GM19238 (cell line): ENCODE measurements around the gene ATG16L2.
"Not testable (repeated sequence)": the region's sequence is repeated elsewhere in the genome, so short reads cannot be mapped to it uniquely, and the experiment has no call there.

Experiments used
- DNase-seq: peaks from one replicate; pipeline ENCODE4 v3.0.0; 2011; ENCODE audit warnings: low spot score; ENCODE audit not compliant: insufficient read length

Gene ATG16L2

DNA sequence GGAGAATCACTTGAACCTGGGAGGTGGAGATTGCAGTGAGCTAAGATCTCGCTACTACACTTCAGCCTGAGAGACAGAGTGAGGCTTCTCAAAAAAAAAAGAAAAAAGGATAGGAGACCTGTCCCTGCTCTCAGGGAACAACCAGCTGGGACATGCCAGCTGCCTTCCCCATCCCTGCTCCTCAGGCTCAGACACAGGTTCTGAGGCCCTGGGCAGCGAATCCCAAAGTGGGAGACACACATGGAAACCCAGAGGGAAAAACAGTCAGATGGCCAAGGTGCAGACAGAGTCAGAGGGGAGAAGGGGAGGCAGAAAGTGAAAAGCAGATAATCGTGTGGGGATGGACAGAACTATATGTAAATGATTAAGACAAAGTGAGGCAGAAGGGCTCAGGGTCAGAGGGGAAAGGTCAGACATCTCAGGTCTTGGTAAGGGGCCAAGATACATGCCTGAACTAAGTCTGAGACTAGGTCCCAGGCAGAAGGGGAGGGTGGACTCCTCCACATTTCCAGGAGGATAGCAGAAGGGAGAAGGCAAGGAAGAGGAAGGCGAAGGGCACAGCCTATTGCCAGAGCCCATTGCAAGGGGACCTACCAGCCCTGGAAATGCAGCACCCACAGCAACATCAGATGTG, 34.6 kb upstream of the ATG16L2 start:
- no peak for DNase-seq

DNA sequence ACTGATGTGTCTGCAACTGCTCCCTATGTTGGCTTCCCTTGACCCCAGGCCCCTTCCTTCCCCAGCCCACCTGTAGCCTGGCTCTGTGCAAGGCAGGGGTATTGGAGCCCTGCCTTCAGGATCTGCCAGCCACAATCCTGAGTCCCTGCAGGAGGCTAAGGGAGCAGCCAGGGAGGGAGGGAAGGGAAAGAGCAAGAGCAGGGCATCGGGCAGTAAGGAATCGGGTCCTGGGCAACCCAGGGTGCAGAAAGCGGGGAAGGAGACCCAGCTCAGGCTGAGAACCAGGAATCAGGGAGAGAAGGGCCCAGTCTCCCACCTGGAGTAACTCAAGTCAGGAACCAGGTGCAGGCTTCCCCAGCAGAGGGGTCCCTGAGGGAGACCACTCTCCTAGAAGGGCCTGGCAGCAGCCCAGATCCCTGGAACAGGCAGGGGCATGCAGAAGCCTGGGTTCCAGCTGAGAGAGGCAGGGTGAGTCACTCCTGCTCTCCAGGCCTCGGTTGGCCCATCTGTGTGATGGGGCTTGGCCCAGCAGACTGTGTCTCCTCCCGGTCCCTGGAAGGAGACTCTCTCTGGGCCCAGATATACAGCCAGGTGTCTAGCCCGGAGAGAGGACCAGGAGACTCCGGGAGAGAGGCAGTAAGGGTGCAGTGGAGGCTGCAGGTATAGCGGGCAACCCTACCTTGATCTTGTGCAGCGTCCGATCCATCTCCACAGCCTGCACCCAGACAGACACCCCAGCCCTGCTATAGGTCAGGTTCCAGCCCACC, 33.7 kb upstream of the ATG16L2 start:
- DNase-seq = no peak

DNA sequence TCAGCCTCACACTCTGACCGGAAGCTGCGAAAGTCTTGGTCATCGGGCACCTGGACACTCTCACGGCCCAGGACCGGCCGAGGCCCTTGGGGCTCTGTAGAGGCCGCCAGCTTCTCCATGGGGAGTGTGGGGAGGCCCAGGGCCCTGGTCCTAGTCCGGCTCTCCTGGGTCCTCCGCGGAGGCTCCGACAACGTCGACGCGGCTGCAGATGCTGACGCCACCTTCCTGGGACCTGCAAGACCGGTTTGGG, 33.2 kb upstream of the ATG16L2 start:
- DNase-seq = no peak

DNA sequence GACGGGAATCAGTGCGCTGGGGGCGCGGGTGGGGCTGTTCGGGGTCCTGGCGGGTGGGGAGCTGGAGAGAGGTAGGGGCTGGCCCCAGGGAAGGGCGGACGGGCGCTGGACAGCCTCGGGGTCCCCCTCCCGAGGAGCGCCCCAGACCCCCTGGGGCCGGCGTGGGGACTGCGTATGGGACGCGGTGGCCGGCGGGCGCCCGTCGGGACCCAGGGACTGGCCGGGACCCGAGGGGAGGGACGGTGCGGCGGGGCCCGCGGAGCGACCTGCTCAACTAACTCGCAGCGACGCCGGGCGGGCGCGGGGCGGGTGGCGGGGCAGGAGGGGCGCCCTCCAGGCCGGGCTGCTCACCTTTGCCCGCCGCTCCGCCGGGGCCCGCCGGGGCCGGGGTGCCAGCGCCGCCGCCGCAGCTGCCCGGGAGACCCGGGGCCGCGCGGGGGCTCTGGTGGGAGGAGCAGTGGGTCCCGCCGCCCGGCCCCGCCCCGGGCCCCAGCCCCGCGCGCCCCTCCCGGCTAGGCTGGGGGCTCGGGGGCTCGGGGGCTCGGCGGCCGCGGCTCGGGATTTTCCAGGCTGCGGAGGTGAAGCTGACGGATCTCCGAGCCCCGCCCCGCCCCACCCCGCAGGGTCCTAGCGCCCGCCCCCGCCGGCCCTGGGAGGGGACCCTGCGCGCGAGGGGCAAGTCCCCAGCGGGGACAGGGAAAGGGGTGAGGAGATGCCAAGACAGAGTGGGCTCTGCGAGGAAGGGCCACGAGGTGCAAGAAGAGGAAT, 32.7 kb upstream of the ATG16L2 start:
- DNase-seq = peak; percentile 82

DNA sequence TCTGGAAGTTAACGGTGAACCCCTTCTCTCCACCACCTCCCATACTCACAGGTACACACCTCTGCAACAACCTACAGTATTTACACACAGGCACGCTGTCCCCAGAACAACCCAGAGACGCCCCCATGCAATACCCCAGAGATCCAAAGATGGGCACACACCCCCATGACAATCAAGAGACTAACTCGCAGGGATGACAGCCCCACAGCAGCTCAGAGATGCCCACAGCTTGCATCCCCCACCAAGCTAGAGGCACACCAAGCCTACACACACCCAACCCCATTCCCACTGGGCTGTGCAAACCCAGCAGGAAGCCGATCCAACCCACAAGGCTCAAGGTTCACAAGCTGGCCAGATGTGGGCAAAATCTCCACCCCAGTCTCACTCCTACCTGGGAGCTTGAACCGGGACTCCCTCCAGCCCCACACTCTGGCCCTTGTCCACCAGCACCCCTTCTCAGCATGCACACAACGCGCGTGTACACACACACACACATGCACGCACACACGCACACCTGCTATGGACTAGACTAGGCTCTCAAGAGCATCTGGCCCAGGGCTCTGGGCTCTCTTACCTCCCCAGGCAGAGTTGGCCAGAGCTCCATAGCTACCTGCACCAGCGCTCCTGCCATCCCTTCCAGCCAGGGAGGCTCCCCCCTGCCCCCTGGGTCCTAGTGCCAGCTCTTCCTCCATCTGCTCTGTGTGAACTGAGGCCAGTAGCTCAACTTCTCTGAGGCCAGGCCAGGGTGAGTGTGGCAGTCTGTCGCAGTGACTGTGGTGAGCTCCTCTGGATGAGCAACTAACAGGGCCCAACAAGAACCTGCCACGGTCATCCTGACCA, 31.9 kb upstream of the ATG16L2 start:
- no peak for DNase-seq

DNA sequence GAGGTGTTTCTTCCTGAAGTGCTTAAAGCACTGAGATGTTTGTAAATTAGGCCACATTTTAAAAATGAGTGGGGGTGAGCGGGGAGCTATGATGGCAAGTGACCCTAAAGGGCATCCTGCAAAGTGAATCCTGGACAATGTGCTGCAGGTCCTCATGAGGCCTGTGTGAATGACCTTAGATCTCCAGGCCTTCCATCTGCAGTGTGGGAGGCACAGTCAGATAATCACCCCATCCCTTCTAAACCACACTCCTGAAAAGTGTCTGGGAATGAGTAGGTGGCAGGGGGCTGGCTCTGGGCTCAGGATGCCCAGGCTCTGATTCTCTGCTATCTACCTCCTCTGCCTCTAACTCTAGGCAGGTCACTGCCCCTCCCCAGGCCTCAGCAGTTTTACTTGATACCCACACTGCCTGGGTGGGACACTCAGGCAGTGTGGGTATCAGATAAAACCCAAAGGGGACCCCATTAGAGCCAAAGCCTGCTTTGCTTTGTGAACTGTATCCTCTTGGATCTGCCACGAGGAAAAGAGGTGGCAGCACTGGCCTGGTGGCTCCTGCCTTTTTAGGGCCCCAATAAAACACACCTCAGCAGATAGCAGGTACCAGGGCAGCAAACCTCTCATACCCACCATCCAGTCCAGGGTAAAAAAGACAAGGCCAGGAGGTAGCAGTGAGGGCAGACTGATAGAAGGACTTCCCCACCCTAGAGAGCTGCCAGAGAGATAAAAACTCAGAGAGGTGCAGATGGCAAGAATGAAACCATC, 30.9 kb upstream of the ATG16L2 start:
- DNase-seq = no peak

DNA sequence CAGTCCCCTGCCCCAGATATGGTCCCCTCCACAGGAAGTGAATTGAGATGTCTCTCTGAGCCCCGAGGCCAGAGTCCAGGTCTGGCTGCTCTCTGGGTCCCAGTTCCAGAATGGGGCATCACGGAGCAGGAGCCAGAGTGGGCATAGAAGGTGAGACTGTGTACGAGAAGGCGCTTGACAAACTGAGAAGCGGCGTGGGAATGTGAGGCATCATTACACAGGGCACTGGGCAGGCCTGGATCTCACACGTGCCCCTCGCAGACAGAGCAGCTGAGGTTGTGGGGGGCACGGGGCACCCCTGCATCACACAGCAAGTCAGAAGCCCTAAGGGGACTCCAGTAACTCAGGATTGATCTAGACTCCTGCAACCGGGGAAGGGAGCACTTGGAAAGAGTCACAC, 29.5 kb upstream of the ATG16L2 start:
- no peak for DNase-seq

DNA sequence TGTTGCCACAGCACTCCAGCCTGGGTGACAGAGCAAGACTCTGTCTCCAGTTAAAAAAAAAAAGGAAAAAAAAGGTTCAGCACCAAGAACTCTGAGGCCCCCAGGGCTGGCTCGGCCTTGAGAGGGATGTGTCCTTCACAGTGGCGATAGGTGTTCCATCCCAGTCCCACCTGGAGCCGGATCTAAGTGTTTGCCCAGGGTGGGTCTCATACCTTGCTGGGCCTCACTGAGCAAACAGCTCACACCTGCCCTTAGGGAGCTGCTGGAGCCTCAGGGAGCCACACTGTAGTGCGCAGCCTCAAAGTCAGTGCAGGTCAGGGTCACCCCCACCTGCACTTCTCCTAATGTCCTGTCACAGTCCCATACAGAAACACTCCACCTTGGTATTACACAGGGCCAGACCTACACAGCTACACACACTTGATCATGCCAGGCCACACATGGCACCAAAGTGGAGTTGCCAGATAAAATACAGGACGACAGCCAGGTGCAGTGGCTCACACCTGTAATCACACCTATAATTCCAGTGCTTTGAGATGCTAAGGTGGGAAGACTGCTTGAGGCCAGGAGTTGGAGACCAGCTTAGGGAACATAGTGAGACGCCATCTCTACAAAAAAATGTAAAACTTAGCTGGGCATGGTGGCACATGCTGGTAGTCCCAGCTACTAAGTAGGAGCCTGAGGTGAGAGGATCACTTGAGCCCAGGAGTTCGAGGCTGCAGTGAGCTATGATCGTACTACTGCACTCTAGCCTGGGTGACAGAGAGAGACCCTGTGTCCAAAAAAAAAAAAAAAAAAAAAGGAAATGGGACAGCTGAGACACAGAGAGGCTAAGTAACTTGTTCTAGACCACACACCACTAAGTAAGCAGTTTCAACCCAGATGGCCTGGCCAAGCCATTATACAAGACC, 27.7 kb upstream of the ATG16L2 start:
- no peak for DNase-seq

DNA sequence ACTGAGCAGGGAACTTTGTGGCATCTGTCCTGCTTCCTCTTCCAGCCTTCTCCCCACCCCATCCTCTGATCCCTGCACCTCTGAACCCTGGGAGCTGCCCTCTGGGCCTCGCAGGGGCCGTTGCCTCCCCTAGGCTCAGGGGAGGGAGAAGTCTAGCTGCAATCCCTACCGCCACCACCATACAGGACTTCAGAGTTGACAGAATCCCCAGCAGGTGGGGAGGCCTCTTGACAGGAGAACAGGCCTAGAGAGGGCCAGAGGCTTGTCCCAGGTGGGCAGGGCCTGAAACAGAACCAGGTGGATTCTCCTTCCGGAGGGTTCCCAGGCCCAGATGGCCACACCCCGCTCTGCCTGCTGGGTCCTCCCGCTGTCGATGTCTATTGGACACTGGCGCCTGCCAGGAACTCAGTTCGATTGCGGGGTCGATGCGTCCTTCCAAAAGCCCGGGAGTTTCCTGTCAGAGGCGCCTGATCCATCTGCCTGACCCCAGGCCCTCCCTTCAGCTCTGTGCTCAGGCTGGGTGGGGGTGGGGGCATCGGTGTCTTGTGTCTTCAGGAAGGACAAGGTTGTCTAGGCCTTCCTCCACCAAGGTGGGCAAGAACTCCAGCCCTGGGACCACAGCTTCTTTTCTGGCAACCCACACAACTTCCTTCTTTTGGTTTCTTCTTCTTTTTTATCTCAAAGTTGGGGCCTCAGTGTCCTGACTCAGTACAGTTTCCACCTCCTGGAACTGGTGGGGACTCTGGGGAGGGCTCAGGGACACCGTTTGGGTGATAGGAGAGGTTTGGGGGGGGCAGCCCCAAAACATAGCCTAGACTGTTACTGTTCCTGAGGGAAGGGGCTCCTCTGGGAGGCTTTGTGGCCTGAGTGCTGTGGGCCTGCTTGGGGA, 26.8 kb upstream of the ATG16L2 start:
- peak; percentile 73 for DNase-seq

DNA sequence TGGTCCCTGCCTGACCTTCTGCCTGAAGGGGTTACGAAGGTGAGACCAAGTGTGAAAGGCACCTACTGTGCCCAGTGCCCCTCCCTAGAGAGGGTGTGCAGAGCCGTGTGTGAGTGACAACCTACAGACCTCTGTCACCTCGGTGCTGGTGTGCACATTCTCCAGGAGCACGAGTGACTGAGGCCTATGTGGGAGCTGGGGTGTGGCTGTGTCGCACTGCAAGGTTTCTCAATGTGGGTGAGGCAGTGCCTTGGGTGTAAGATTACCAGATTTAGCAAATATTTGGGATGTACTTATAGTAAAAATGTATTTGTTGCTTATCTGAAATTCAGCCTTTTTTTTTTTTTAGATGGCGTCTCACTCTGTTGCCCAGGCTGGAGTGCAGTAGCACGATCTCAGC, 26.0 kb upstream of the ATG16L2 start:
- DNase-seq = no peak

DNA sequence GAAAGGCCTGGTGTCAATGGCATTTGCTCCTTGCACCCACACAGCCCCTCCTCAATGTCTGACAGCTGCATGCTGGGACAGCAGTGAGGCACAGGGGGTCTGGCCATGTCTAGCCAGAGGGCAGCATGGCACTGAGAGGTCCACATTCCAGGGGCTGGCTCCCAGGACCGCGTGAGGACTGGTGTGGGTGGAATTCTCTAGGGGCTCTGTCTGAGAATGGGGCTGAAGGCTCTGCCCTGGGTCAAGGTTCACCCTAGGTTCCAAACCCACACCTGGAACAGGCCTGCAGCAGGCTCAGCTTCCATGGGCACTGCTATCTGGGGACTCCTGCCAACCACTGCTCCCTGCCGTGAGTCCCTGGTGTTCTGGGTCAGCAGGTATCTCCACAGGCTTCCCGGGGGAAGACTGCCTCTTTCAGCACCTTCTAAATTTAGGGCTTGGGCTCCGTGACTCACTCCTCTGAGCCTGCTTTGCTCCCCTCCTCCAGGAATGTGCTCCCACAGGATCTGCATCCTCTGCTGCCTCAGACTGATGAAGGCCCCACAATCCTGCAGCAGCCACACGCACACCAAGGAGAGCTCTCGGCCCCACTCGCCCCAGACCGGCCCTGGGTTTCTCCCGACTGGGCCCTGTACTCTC, 24.6 kb upstream of the ATG16L2 start:
- no peak for DNase-seq

DNA sequence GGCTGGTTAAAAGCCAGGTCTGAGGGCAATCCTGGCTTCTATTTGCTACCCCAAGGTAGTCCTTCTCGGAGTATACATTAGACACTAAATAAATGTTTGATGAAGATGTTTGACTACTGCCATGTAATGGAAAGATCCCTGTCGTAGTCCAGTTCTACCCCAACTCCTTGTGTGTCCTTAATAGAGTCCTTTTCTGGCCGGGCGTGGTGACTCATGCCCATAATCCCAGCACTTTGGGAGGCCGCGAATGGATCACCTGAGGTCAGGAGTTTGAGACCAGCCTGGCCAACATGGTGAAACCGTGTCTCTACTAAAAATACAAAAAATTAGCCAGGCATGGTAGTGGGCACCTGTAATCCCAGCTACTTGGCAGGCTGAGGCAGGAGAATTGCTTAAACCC, 23.0 kb upstream of the ATG16L2 start:
- DNase-seq = not testable (repeated sequence)

DNA sequence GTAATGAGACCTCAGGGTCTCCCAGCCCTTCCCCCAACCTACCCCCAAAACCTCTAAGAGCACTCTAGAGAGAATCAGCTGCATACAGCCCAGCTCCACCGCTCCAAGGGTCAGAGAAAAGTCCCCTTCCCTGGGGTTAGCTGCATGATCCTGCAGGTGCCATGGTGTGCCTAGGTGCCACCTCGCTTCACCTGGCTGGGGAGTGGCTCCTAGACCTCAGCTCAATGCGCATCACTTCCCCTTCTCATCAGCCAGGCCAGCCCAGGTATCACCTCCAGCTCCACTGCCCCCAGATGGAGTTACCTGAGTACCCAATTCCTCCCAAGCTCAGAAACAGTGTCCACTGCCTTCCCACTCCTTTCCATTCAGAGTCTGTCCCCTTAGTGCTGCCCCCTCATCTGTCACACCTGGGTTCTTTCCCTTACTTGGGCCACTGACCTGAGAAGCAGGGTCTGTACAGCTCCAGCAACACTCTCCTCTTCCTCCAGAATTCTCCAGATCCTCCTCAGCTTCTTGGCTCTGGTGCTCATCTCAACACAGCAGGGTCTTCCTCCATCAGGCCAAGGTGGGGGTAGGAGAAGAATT, 21.7 kb upstream of the ATG16L2 start:
- DNase-seq = no peak

DNA sequence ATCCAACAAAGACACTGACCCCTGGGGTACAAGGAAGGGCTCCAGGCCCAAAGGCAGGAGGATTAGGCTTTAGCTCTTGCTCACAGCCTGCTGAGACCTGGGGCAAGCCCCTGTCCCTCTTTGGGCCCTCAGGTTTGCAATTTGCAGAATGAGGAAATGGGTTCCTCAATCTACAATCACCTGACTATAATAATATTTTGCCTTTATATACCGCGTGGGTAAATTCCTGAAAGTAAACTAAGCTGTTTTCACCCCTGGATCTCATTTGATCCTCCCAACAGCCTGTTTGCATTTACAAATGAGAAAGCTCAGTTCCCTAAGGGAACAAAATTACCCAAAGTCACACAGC, 21.2 kb upstream of the ATG16L2 start:
- DNase-seq = no peak

DNA sequence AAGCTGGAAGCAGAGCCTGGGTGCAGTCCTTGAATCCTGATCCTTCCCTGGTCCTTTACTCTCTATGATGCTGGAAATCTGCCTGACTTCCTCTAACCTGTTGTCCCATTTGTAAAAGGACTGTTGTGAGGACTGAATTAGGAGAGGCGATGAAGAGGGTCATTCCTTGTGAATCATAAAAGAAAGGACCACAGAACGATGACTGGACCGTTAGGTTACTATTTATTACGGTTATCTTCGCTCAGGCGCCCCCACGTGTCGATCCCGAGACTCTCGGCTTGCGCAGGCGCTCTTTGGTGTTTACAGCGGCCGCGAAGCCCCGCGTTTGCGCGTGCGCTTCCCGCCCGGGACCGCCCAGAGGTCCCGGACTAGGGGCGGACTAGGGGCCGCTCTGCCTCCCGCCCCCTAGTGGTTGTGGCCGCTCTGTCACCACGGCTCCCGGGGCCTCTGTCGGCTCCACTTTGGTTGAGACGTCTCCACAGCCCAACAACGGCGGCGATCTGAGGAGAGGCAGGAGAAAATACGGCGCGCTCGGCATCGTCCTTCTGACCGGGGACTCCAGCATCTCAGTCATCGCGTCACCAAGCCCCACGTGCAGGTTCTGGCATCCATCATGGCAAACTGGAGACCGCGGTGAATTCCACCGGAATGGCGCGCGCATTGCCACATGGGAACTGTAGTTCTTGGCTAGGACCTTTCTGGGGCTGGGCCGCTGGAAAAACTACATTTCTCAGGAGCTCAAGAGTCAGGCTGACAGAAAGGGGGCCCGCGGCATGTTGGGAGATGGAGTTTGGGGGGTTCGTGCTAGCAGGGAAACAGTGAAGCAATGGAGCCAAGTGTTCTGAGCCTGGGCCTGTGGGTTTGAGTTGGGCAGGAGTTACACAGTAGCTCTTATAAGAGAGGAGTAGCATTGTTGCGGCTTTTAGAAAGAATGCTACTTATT, 20.5 kb upstream of the ATG16L2 start, which contains the start of gene STARD10:
STARD10 (minus strand) TSS at position 623 of the 943 bp plus-strand sequence. CDS start 12,866 bp downstream, outside the sequence.
- DNase-seq = peak; percentile 97

DNA sequence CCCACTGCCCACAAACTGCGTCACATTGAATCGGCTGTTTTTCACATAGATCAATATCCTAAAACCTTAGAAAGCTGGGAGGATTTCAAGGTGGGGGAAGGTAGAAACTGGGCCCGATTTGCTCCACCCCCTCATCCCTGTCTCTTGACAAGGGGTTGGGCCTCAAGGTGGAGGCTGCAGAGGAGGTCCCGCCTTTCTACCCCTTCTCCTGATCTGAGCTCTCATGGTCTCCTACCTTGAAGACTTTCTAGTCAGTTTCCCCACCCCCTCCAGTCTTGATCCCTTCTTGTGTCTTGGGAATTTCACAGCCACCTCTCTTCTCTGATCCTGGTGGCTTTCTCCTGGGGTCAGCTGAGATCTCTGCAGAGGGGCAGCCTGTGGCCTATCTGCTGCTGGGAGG, 15.8 kb upstream of the ATG16L2 start:
- DNase-seq = no peak

DNA sequence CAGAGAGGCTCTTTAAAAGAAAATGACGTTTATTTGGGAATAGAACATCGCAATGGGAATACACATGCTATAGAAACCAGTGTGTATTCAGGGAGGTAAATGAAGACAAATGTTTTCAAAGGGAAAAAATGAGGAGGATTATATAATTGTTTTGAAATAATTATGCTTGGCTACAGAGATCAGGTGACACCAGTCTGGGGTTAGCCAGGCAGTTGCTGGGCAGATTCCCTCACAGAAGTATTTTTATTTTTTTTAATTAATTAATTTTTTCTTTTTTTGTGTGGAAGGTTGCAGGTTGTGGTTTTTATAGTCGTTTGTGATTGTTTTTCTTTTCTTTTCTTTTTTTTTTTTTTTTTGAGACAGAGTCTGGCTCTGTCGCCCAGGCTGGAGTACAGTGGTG, 14.8 kb upstream of the ATG16L2 start:
- no peak for DNase-seq
